Smooth muscle cell (in vitro differentiated cells): Measurements from ENCODE around the gene ACSS3. TPM values are rescaled to one million over a fixed set of nuclear protein-coding genes. Genes with fewer than 3 reads are reported as not detected.
A peak's percentile ranks its signal among the peaks of the same experiment; 100 is the strongest.

ENCODE experiments used
- DNase-seq: peaks from one replicate; lab custom pipeline; 2025; ENCODE audit not compliant: unreplicated experiment; lab: John Stamatoyannopoulos, UW
- H2AFZ ChIP-seq: fragments of 200-600 bp; sonication (generic); 2 replicates; pipeline ENCODE4 v1.6.0; 2016; ENCODE audit warnings: antibody characterized with exemption, low read depth, mild to moderate bottlenecking
- H3F3A ChIP-seq: fragments of 200-600 bp; sonication (generic); 2 replicates; pipeline ENCODE4 v1.6.0; 2017; ENCODE audit warnings: antibody characterized with exemption, low read depth
- H3K27ac ChIP-seq: fragments of 200-600 bp; sonication (generic); 2 replicates; pipeline ENCODE4 v1.5.1; 2016; ENCODE audit warnings: low read depth, mild to moderate bottlenecking
- H3K27me3 ChIP-seq: fragments of 200-600 bp; sonication (generic); 2 replicates; pipeline ENCODE4 v1.6.1; 2016; ENCODE audit warnings: low read depth, mild to moderate bottlenecking
- H3K36me3 ChIP-seq: fragments of 200-600 bp; sonication (generic); 2 replicates; pipeline ENCODE4 v1.5.1; 2016; ENCODE audit warnings: low read depth
- H3K4me1 ChIP-seq: fragments of 200-600 bp; sonication (generic); 2 replicates; pipeline ENCODE4 v1.5.1; 2016; ENCODE audit warnings: low read depth
- H3K4me2 ChIP-seq: fragments of 200-600 bp; sonication (generic); 2 replicates; pipeline ENCODE4 v1.6.0; 2016; ENCODE audit warnings: mild to moderate bottlenecking
- H3K4me3 ChIP-seq: fragments of 200-600 bp; sonication (generic); 2 replicates; pipeline ENCODE4 v1.5.1; 2016; ENCODE audit warnings: mild to moderate bottlenecking
- H3K79me2 ChIP-seq: fragments of 200-600 bp; sonication (generic); 2 replicates; pipeline ENCODE4 v1.6.0; 2016; ENCODE audit warnings: low read depth, mild to moderate bottlenecking
- H3K9ac ChIP-seq: fragments of 200-600 bp; sonication (generic); 2 replicates; pipeline ENCODE4 v1.6.0; 2016; ENCODE audit warnings: low read depth
- H3K9me3 ChIP-seq: fragments of 200-600 bp; sonication (generic); replicated peaks from 2 replicates; pipeline ENCODE4 v1.5.1; 2016; ENCODE audit warnings: low read depth
- H4K20me1 ChIP-seq: fragments of 200-600 bp; sonication (generic); 2 replicates; pipeline ENCODE4 v1.6.0; 2016; ENCODE audit warnings: low read depth
- CTCF ChIP-seq: fragments of 200-600 bp; sonication (generic); IDR thresholded peaks from 2 replicates; pipeline ENCODE4 v1.5.1; 2017; ENCODE audit warnings: borderline replicate concordance, mild to moderate bottlenecking, antibody characterized with exemption; ENCODE audit not compliant: insufficient read depth, poor library complexity, severe bottlenecking
- WGBS: methylation state at CpG from one replicate; pipeline ENCODE4 v1.1.7; 2016; ENCODE audit warnings: low lambda C conversion rate; 5-methylcytosine and 5-hydroxymethylcytosine counted together
- polyA plus RNA-seq: library from polyadenylated mRNA; unstranded; fragments of >200 nt; fragmentation: Nextera tagmentation; extraction: Ambion mirVana; gene quantifications from 2 replicates; pipeline ENCODE4 v1.2.1, GENCODE V29; 2016
- total RNA-seq: library from RNA; depleted of rRNA; stranded (reverse); fragments of >200 nt; gene quantifications from 2 replicates; pipeline ENCODE4 v1.2.3, GENCODE V29; 2014

ACSS3 gene
- total and polyA plus RNA-seq, 2 experiments from 2014 or later = 6.4 to 8.0 TPM

DNA sequence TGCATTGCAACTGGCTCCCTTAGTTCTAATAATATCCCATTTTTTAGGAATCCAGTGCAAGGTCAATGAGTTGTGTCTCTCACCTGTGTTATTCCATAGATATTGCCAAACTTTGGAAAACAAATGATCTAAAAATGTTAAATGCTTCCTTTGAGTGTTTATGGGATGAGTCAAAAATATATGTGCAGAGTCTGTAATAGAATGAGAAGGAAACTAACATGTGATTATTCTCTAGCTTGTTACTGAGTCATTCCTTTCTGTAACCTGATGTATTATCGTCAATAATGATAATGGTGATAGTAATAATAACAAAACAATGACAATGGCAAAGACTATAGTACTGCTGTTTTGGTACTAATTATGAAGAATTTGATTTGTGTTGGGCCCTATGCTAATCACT is 11.5 kb downstream of the ACSS3 start:
- no peak overlapping the region for H3K4me3 ChIP-seq
- H3F3A ChIP-seq = no peaks in the 10 kb centered on the region
- H2AFZ ChIP-seq = no peak overlapping the region
- H3K27ac ChIP-seq = no peak overlapping the region
- peaks cover 14% of the 10 kb centered on the region for H3K4me1 ChIP-seq
- H3K79me2 ChIP-seq = peaks cover 15% of the 10 kb centered on the region
- H3K4me2 ChIP-seq = no peak overlapping the region
- no peak for TF ChIP-seq CTCF
- WGBS = 68% methylated on average over 1 of the region's 1 CpG
- H3K9me3 ChIP-seq = no peaks in the 10 kb centered on the region
- H3K36me3 ChIP-seq = no peaks in the 10 kb centered on the region
- no peaks in the 10 kb centered on the region for H4K20me1 ChIP-seq
- H3K9ac ChIP-seq = no peak overlapping the region
- H3K27me3 ChIP-seq = no peaks in the 10 kb centered on the region
- DNase-seq = no peak

DNA sequence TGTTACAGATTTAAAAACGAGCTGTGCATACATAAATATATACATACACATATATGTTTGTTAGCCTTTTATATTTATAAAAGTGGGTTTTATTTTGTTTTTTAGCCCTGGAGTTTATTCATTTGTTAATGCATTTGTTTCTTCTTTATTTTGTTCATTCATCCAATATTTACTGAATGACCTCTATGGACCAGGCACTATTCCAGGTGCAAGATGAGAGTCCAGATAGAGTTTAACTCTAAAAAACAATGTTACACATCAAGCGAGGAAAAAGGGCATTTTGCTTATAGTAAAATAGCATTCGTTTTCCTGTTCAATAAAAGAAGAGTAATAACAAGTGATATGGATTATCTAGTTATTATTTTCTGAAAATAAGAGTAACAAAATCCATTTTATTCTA is 14.2 kb downstream of the ACSS3 start:
- Histone ChIP-seq H3K9ac (no peak overlapping the region), H3K9me3 (no peaks in the 10 kb centered on the region), H3F3A (no peaks in the 10 kb centered on the region), H3K4me1 (peaks cover 17% of the 10 kb centered on the region), H3K27me3 (no peaks in the 10 kb centered on the region), H3K4me3 (no peak overlapping the region), H3K79me2 (peaks cover 12% of the 10 kb centered on the region), H3K4me2 (no peak overlapping the region), H4K20me1 (no peaks in the 10 kb centered on the region), H3K27ac (no peak overlapping the region), H2AFZ (no peak overlapping the region), H3K36me3 (no peaks in the 10 kb centered on the region)
- no peak for DNase-seq
- TF ChIP-seq CTCF = no peak
- WGBS = 82% methylated on average over 3 of the region's 3 CpGs

GRCh38 chr12:81094718-81095360 is 17.0 kb downstream of the ACSS3 start:
- WGBS = 68% methylated on average over 1 of the region's 1 CpG

More at GRCh38 chr12:81094718-81095360, 17.0 kb downstream of the ACSS3 start:
- Histone ChIP-seq H3K9me3 (no peaks in the 10 kb centered on the region), H3K4me1 (peaks cover 14% of the 10 kb centered on the region), H4K20me1 (no peaks in the 10 kb centered on the region), H3K4me2 (peak overlapping the region; percentile 62), H3K36me3 (no peaks in the 10 kb centered on the region), H3K4me3 (no peak overlapping the region), H3F3A (no peaks in the 10 kb centered on the region), H3K27ac (no peak overlapping the region), H3K9ac (no peak overlapping the region), H3K79me2 (peaks cover 7% of the 10 kb centered on the region), H2AFZ (no peak overlapping the region), H3K27me3 (no peaks in the 10 kb centered on the region)
- DNase-seq = no peak
- TF ChIP-seq CTCF = no peak
